Urinary bladder (tissue), 4 donors: ENCODE data around the gene ATP6V1D. TPM values are rescaled to one million over a fixed set of nuclear protein-coding genes. Genes with fewer than 3 reads are reported as not detected.

Source experiments
- DNase-seq: peaks from one replicate; pipeline ENCODE4 v3.0.0-alpha.2; 2015; ENCODE audit errors: extremely low spot score
- H3K27ac ChIP-seq: one replicate; pipeline ENCODE4 v1.5.1; 2013; ENCODE audit warnings: low read depth, mild to moderate bottlenecking, moderate library complexity
- H3K36me3 ChIP-seq: one replicate; pipeline ENCODE4 v1.6.1; 2013; ENCODE audit warnings: mild to moderate bottlenecking, moderate library complexity; ENCODE audit not compliant: insufficient read depth
- H3K4me1 ChIP-seq: one replicate; pipeline ENCODE4 v1.6.1; 2013; ENCODE audit warnings: mild to moderate bottlenecking, moderate library complexity; ENCODE audit not compliant: insufficient read depth
- H3K4me3 ChIP-seq: one replicate; pipeline ENCODE4 v1.5.1; 2013; ENCODE audit warnings: low read depth, low read length
- WGBS: extraction: QIAGEN DNeasy Blood & Tissue Kit; methylation state at CpG from one replicate; pipeline ENCODE4 v1.1.7; 2013; 5-methylcytosine and 5-hydroxymethylcytosine counted together
- polyA plus RNA-seq: library from polyadenylated mRNA; stranded (reverse); fragments of 200-250 nt; gene quantifications from one replicate; pipeline ENCODE4 v1.2.3, GENCODE V29; 2013
- total RNA-seq: library from RNA; depleted of rRNA; stranded (reverse); fragments of >200 nt; gene quantifications from one replicate; pipeline ENCODE4 v1.2.3, GENCODE V29; 2014
- donor health status: healthy with polysubstance abuse.
- donor health status: healthy.

The ATP6V1D gene
- total and polyA plus RNA-seq, 2 donors = 52.8 to 112 TPM

DNA sequence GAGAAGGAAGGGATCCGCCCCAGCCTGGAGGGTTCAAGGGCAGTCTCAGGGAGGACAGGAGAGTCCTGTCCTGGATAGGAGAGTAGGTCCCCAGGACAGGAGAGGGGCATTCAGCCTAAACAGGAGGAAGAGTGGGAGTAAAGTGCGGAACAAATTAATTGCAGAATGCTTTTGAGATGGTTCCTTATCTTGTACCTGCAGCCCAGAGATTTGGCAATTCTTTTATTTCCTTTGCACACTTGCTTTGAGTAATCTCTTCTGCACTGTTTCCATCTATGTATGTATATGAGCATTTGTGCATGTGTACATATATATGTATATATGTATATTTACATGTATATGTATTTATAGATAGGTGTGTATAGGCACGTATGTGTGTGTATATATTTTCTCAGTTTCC is 29.7 kb upstream of the ATP6V1D start:
- DNase-seq = no peak
- peaks cover 2% of the 10 kb centered on the region for H3K36me3 ChIP-seq
- H3K4me3 ChIP-seq = no peak overlapping the region
- WGBS = 91% methylated on average over 3 of the region's 3 CpGs
- no peak overlapping the region for H3K27ac ChIP-seq
- H3K4me1 ChIP-seq = no peaks in the 10 kb centered on the region

DNA sequence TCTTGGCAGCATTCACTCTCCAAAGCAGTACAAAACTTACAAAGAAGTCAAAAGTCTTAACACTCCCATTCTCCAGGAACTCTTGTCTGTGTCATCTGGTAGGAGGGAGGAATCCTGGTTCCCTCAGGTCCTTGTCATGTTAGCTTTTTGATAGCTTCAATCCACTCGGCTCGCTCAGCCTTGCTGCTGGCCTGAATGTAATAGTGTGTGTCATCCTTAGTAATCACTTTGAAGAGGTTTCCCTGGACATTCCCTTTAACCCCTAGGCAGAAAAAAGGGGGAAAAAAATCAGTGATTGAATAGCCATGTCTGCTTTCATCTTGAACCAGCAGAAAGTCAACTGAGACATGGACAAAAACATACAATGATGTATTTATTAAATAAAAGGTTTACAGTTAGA is 27.6 kb upstream of the ATP6V1D start:
- H3K4me3 ChIP-seq = no peak overlapping the region
- H3K4me1 ChIP-seq = no peaks in the 10 kb centered on the region
- H3K27ac ChIP-seq = no peak overlapping the region
- no peak for DNase-seq
- peaks cover 11% of the 10 kb centered on the region for H3K36me3 ChIP-seq
- WGBS = 76% methylated on average over 2 of the region's 2 CpGs

DNA sequence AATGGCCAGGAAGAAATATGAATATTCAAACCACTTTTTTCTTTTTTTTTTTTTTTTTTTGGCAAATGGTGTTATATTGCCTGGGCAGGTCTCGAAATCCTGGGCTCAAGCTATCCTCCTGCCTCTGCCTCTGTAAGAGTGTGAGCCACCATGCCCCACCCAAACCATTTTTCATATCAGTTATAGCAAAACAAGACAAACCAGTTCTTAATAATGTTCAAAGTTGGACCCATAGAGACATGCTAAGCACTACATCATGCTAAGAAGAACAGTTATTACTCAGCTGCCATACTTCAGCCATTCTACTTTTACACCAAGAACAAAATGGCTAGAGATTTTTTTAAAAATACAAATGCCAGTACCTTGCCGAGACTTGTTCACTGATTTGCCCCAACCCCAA is 26.0 kb upstream of the ATP6V1D start:
- H3K4me1 ChIP-seq = no peaks in the 10 kb centered on the region
- WGBS = 90% methylated on average over 2 of the region's 2 CpGs
- no peak for DNase-seq
- no peak overlapping the region for H3K27ac ChIP-seq
- no peak overlapping the region for H3K4me3 ChIP-seq
- H3K36me3 ChIP-seq = peaks cover 11% of the 10 kb centered on the region

DNA sequence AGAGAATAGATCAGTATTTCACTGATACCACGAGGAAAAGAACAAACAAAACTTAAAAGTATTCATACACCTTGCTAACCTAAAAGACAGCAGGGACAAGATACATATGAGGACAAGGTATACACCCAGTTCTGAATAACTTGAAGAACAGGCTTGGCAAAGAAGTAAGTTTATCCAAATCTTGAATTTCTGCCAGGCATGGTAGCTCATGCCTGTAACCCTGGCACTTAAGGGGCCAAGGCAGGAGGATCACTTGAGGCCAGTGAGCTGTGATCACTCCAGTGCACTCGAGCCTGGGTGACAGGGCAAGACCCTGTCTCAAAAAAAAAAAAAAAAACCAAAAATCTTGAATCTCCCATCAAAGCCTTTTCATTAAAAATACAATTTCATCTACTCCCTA is 25.5 kb upstream of the ATP6V1D start:
- Histone ChIP-seq H3K4me3 (no peak overlapping the region), H3K4me1 (no peaks in the 10 kb centered on the region), H3K36me3 (peaks cover 11% of the 10 kb centered on the region), H3K27ac (no peak overlapping the region)
- WGBS = 68% methylated on average over 2 of the region's 2 CpGs
- DNase-seq = no peak

DNA sequence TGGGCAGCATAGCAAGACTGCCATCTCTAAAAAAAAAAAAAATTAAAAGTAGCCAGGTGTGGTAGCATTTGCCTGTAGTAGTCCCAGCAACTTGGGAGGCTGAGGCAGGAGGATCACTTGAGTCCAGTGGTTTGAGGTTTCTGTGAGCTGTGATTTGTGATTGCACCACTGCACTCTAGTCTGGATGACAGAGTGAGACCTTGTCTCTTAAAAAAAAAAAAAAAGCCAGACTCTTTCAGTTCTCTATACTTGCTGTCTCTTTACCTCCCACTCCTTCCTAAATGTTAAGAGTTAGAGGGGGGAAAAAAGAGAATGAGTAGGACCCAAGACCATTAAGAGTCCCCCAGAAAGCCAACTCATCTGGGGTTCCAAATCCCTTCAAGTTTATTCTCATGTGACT is 18.3 kb upstream of the ATP6V1D start:
- Histone ChIP-seq H3K4me1 (no peaks in the 10 kb centered on the region), H3K4me3 (no peak overlapping the region), H3K36me3 (peaks cover 4% of the 10 kb centered on the region), H3K27ac (no peak overlapping the region)
- no peak for DNase-seq

DNA sequence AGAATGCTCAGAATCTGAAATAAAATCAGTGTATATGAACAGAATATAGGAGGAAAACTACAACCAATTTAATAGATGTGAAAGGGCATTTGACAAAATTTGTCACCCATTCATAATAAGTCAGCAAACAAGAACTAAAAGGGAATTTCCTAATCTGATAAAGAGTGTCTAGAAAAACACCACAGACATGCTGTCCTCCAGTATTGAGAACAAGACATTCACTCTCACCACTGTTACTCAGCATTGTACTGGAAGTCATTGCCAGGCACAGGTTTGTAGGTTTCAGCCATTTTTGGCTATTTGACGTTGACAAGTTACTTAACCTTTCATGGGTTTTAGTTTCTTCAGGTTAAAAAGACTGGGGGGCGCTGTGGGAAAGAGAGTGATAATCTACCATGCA is 13.7 kb upstream of the ATP6V1D start:
- Histone ChIP-seq H3K4me3 (no peak overlapping the region), H3K36me3 (no peaks in the 10 kb centered on the region), H3K4me1 (no peaks in the 10 kb centered on the region), H3K27ac (no peak overlapping the region)
- no peak for DNase-seq
- 80% methylated on average over 2 of the region's 2 CpGs for WGBS

DNA sequence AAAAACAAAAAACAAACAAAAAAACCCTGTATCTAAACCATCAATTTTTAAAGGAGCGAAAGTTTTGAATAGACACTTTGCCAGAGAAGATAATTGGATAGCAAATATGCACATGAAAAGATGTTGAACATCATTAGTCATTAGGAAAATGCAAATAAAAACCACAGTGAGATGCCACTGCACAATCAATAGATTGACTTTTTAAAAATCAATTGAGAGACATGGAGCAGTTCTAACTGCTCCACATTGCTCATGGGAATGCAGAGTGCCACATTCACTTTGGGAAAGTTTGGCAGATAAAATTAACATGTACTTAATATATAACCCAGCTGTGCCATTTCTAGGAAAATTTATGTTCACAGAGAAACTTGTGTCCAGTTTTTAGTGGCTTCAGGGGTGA is 13.2 kb upstream of the ATP6V1D start:
- no peak for DNase-seq
- WGBS = 100% methylated on average over 1 of the region's 1 CpG
- no peak overlapping the region for H3K4me3 ChIP-seq
- H3K4me1 ChIP-seq = no peaks in the 10 kb centered on the region
- H3K36me3 ChIP-seq = no peaks in the 10 kb centered on the region
- H3K27ac ChIP-seq = no peak overlapping the region

DNA sequence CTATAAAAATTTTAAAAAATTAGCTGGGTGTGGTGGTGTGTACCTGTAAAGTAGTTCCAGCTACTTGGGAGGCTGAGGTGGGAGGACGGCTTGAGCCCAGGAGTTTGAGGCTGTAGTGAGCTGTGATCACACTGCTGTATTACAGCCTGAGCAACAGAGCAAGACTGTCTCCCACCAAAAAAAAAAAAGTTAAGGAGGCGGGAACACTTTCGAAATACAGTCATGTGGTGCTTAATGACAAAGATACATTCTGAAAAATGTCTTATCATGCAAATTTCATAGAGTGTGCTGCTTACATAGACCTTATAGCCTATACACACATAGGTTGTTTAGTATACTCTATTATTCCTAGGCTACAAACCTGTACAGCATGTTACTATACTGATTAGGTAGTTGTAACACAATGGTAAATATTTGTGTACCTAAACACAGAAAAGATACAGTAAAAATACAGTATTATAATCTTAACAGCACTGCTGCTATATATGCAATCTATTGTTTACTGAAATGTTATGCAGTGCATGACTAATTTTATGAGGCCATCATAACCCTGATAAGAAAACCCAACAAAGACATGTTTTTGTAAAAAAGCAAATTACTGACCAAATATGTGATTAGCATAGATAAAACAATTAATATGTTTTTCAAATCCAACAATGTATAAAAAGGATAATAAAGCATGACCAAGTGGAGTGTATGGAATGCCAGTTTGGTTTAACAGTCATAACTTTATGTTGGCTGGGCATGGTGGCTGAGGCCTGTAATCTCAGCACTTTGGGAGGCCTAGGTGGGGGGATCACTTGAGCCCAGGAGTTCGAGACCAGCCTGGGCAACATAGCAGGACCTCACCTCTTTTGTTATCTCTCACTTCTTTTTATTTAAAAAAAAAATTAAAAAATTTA is 11.9 kb upstream of the ATP6V1D start:
- WGBS = 96% methylated on average over 4 of the region's 4 CpGs
- Histone ChIP-seq H3K27ac (no peak overlapping the region), H3K36me3 (peaks cover 2% of the 10 kb centered on the region), H3K4me1 (no peaks in the 10 kb centered on the region), H3K4me3 (no peak overlapping the region)
- no peak for DNase-seq

DNA sequence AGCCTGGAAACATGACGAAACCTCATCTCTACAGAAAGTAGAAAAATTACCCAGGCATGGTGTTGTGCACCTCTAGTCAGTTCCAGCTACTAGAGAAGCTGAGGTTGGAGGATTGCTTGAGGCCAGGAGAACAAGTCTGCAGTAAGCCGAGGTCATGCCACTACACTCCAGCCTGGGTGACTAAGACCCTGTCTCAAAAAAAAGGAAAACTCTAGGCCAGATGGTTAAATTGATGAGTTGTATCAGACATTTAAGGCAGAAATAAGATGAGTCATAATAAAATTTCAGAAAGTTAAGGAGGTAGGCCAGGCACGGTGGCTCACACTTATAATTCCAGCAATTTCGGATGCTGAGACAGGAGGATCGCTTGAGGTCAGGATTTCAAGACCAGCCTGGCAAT is 11.2 kb upstream of the ATP6V1D start:
- peaks cover 2% of the 10 kb centered on the region for H3K36me3 ChIP-seq

DNA sequence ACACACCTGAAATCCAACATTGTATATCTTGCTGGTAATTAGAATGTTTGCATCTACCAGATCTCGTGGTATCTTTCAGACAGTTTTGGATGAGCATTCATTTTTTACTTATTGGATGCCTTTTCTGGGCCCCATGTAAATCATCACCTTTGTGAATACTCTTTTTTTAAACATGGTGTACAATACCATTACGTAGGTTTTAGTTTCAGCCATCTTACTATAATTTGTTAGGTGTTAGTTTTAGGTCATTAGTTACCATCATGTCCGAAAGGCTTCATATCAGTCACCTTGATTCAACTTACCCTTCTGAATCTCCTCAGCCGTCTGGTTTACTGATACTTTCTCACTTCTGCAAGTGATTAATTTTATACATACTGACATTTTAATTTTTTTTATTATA is 5.9 kb upstream of the ATP6V1D start:
- H3K36me3 ChIP-seq = peaks cover 2% of the 10 kb centered on the region
- DNase-seq = no peak
- no peak overlapping the region for H3K4me3 ChIP-seq
- H3K4me1 ChIP-seq = peaks cover 4% of the 10 kb centered on the region
- 94% methylated on average over 4 of the region's 4 CpGs for WGBS
- no peak overlapping the region for H3K27ac ChIP-seq

More for the DNA sequence above, 11.2 kb upstream of the ATP6V1D start:
- DNase-seq = no peak
- H3K4me3 ChIP-seq = no peak overlapping the region
- H3K27ac ChIP-seq = no peak overlapping the region
- WGBS = 85% methylated on average over 5 of the region's 5 CpGs
- no peaks in the 10 kb centered on the region for H3K4me1 ChIP-seq

DNA sequence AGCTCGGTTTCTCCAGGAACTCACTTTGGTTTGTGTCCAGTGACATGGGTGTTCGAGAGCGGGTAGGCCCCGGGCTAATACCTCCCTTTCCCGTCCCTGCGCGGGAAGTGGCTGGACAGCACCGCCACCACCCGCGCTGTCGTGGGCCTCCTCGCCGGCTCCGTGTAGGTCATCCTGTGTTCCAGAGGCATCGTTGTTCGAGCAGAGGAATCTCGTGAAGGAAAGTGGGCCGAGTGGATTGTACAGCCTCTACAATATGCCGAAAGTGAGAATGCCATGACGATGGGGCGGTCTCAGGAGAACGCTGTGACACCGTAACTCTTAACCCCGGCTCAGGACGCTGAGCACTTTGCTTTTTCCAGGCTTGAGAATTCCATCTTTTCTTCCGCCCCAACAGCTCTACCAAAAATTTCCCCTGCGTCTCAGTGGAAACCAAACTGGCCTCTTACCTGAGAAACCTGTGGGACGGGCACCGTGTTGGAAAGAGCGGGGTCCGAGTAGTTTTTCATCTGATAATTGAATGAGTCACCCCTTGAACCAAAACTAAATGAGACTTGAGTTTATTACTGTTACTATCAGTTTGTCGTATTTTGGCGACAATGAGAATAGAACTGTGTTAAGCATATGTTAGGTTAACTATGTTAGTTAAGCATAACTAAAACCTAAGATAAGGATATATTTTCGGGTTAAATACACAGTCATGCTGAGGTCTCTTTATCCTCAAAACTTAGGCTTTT is 1.0 kb upstream of the ATP6V1D start:
- Histone ChIP-seq H3K36me3 (no peaks in the 10 kb centered on the region), H3K27ac (no peak overlapping the region), H3K4me3 (peak overlapping the region; percentile 63), H3K4me1 (peaks cover 6% of the 10 kb centered on the region)
- WGBS = 1% methylated on average over 34 of the region's 34 CpGs
- no peak for DNase-seq

DNA sequence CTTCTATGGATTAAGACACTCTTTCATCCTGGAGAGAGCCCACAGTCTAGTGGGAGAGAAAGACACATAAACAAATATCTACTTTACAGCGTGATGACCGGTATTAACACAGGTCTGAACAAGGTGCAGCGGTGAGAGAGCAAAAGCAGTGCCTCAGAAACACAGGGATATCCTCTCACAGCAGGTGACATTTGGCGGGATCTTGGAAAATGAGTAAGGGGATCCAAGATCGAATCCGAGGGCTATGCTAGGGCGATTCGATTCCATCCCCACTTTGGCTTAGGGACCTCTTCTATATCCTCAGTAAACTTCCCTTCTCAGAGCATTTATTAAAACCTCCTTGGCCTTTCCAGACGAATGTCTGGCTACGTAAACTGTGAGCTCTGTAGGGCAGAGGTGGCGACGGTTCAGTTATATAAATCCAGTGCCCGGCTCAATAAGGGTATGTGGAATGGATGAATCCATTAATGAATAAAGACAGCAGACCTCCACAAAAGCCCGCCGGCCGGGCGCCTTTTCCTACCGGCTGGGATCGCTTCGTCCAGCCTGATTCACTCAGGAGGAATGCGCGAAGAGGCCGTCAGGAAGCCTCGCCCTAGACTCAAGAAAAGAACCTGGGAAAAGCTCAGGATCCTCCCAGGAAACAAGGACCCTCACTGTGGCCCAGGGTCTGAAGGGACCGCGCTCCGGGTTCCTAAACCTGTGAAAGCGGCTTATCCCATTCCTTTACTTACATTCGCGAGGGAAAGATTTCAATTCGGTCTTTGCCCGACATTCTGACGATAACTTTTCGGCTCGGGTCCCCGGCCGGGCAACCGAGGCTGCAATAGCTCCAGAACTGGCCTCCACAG is 455 bp downstream of the ATP6V1D start:
- Histone ChIP-seq H3K27ac (peak overlapping the region; percentile 87), H3K4me1 (peaks cover 6% of the 10 kb centered on the region), H3K36me3 (no peaks in the 10 kb centered on the region), H3K4me3 (peak overlapping the region; percentile 72)
- no peak for DNase-seq
- WGBS = 1% methylated on average over 38 of the region's 38 CpGs

DNA sequence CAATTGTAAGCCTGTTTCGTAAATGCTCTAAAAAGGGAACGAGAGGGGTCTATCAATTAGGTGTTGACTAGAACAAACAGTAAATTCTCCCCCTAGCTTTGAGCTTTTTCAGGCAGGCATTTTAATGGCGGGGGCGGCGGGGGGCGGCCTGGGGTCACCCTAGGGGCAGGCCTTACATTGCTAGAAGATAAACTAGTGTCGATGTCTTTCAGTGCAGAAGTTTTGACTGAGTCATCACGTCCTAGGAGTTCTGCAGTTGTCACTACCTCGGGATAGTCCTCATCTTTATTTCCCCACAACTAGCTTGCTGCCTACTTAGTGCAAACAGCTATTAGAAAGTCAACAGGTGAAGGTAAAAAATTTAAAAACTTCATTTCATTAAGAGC is 1.6 kb downstream of the ATP6V1D start:
- DNase-seq = no peak
- H3K4me3 ChIP-seq = no peak overlapping the region
- peaks cover 6% of the 10 kb centered on the region for H3K4me1 ChIP-seq
- no peak overlapping the region for H3K27ac ChIP-seq
- H3K36me3 ChIP-seq = no peaks in the 10 kb centered on the region
- WGBS = 64% methylated on average over 9 of the region's 9 CpGs
